Activated B cell treated with CpG ODN at 0.5 μM for 24 hours (primary cell): ENCODE data around the gene CEACAM8. TPM values are rescaled to one million over a fixed set of nuclear protein-coding genes. Genes with fewer than 3 reads are reported as not detected.
"Not testable (repeated sequence)": the region's sequence is repeated elsewhere in the genome, so short reads cannot be mapped to it uniquely, and the experiment has no call there.

Experiments used
- ATAC-seq: fragments of 200-7000 bp; cut with Tn5 transposase; one replicate; pipeline ENCODE4 v1.10.0; 2021; ENCODE audit warnings: low read depth, mild to moderate bottlenecking, moderate library complexity
- CTCF ChIA-PET: fragments of 350-600 bp; sonication (Branson Sonifier 250); formaldehyde crosslinking; loops from one replicate; lab custom pipeline; 2021; ENCODE audit warnings: antibody characterized with exemption; lab: Charles Lee
- POLR2A ChIA-PET: fragments of 350-600 bp; sonication (Branson Sonifier 250); formaldehyde crosslinking; loops from one replicate; lab custom pipeline; 2021; ENCODE audit warnings: antibody characterized with exemption; lab: Charles Lee
- DNase-seq: peaks from one replicate; pipeline ENCODE4 v3.0.0; 2022
- H3K27ac Mint-ChIP-seq: one replicate; pipeline ENCODE4 v1.8.0; 2020; ENCODE audit warnings: mixed read lengths
- H3K27me3 Mint-ChIP-seq: one replicate; pipeline ENCODE4 v1.8.0; 2021; ENCODE audit warnings: mixed read lengths
- H3K36me3 Mint-ChIP-seq: one replicate; pipeline ENCODE4 v1.8.0; 2021; ENCODE audit warnings: low read depth, mixed read lengths
- H3K4me1 Mint-ChIP-seq: one replicate; pipeline ENCODE4 v1.8.0; 2021; ENCODE audit warnings: mixed read lengths
- H3K4me3 Mint-ChIP-seq: one replicate; pipeline ENCODE4 v1.8.0; 2020; ENCODE audit warnings: mild to moderate bottlenecking, mixed read lengths
- H3K9me3 Mint-ChIP-seq: one replicate; pipeline ENCODE4 v1.8.0; 2020; ENCODE audit warnings: mixed read lengths
- CTCF ChIP-seq: fragments of 200-600 bp; IDR thresholded peaks from one replicate; pipeline ENCODE4 v1.8.0; 2022; ENCODE audit warnings: antibody characterized with exemption, mild to moderate bottlenecking
- intact Hi-C: fragments of 100-400 bp; cut with micrococcal nuclease; formaldehyde crosslinking; loops from one replicate; pipeline ENCODE4 v1.15.1; 2024
- total RNA-seq: library from RNA; stranded (reverse); gene quantifications from 2 replicates; pipeline ENCODE4 v1.2.3, GENCODE V29; 2022

CEACAM8 gene
- total RNA-seq, 1 donor from 2014 or later = not detected

- Mint-ChIP-seq H3K27ac (no peak overlapping the region), H3K4me1 (peaks cover 21% of the 10 kb centered on the region), H3K27me3 (peaks cover 12% of the 10 kb centered on the region), H3K9me3 (no peaks in the 10 kb centered on the region), H3K36me3 (no peaks in the 10 kb centered on the region), H3K4me3 (no peak overlapping the region)
- ChIA-PET POLR2A (no interaction called here), CTCF (interaction anchor here (0.8 to 7.2 kb wide), 3 partner anchors 8 to 108 kb away, joined by 4 to 67 read pairs (median 4); partner anchors contain the start of gene CEACAM8)
- TF ChIP-seq CTCF = no peak
- DNase-seq (no peak), ATAC-seq (peak; percentile 81)
- intact Hi-C loops = loop anchor here (1.0 kb wide), 1 partner anchor 33 kb away; no protein-coding TSS in a partner anchor
These were observed 31.1 kb downstream of the CEACAM8 start for GRCh38 chr19:42563352-42564210.

- H3K4me1 Mint-ChIP-seq = peaks cover 7% of the 10 kb centered on the region
- ATAC-seq = no peak
- H3K36me3 Mint-ChIP-seq = no peaks in the 10 kb centered on the region
- ChIA-PET CTCF (interaction anchor here (0.8 to 7.2 kb wide), 3 partner anchors 10 to 112 kb away, joined by 3 to 67 read pairs (median 4); partner anchors contain the start of gene CEACAM8), POLR2A (no interaction called here)
- no peak for TF ChIP-seq CTCF
- intact Hi-C loops = no loop called here
- no peak overlapping the region for H3K4me3 Mint-ChIP-seq
- H3K27ac Mint-ChIP-seq = no peak overlapping the region
- H3K27me3 Mint-ChIP-seq = peaks cover 25% of the 10 kb centered on the region
- no peak for DNase-seq
- no peaks in the 10 kb centered on the region for H3K9me3 Mint-ChIP-seq
These were observed 33.2 kb downstream of the CEACAM8 start for GRCh38 chr19:42561512-42561911.

- intact Hi-C loops = no loop called here
- peaks cover 30% of the 10 kb centered on the region for H3K27me3 Mint-ChIP-seq
- no peak for TF ChIP-seq CTCF
- no peak overlapping the region for H3K4me3 Mint-ChIP-seq
- no peaks in the 10 kb centered on the region for H3K36me3 Mint-ChIP-seq
- ATAC-seq (no peak), DNase-seq (no peak)
- peaks cover 11% of the 10 kb centered on the region for H3K4me1 Mint-ChIP-seq
- CTCF ChIA-PET = no interaction called here
- H3K9me3 Mint-ChIP-seq = no peaks in the 10 kb centered on the region
- H3K27ac Mint-ChIP-seq = no peak overlapping the region
- POLR2A ChIA-PET = no interaction called here
These were observed 34.0 kb downstream of the CEACAM8 start for GRCh38 chr19:42560731-42561130.

GRCh38 chr19:42558450-42559150, 36.1 kb downstream of the CEACAM8 start:
- intact Hi-C loops = no loop called here
- ChIA-PET CTCF (no interaction called here), POLR2A (no interaction called here)
- H3K4me3 Mint-ChIP-seq = no peak overlapping the region
- no peak for TF ChIP-seq CTCF
- H3K27ac Mint-ChIP-seq = no peak overlapping the region
- no peak for ATAC-seq
- no peaks in the 10 kb centered on the region for H3K36me3 Mint-ChIP-seq
- H3K4me1 Mint-ChIP-seq = peaks cover 22% of the 10 kb centered on the region
- peaks cover 37% of the 10 kb centered on the region for H3K27me3 Mint-ChIP-seq
- no peaks in the 10 kb centered on the region for H3K9me3 Mint-ChIP-seq
- DNase-seq = no peak

- ATAC-seq, H3K36me3 Mint-ChIP-seq, H3K27ac Mint-ChIP-seq, intact Hi-C loops, CTCF ChIA-PET, H3K4me3 Mint-ChIP-seq, DNase-seq, POLR2A ChIA-PET, H3K9me3 Mint-ChIP-seq: not testable (repeated sequence)
- Mint-ChIP-seq H3K27me3 (peaks cover 32% of the 10 kb centered on the region), H3K4me1 (peaks cover 18% of the 10 kb centered on the region)
These were observed 37.3 kb downstream of the CEACAM8 start for GRCh38 chr19:42557386-42557871.
